K562 (cell line): ENCODE measurements around the gene ZMYM2. TPM values are rescaled to one million over a fixed set of nuclear protein-coding genes. Genes with fewer than 3 reads are reported as not detected.
A peak's percentile ranks its signal among the peaks of the same experiment; 100 is the strongest.

Source experiments
- CBFB ChIP-seq: sonication (generic); formaldehyde crosslinking; IDR thresholded peaks from 2 replicates; pipeline ENCODE4 v1.4.0; 2020; ENCODE audit warnings: mild to moderate bottlenecking, missing genetic modification reagents
- CEBPG ChIP-seq, 3 experiments: fragments of 200-800 bp in 1 of 3; sonication (Bioruptor generic) in 1 of 3; sonication (generic) in 1 of 3; formaldehyde crosslinking in 1 of 3; IDR thresholded peaks in 2 of 3; conservative IDR thresholded peaks in 1 of 3; 2 replicates each; pipeline versions ENCODE4 v1.6.1 to v1.8.0; 2016 to 2022; ENCODE audit warnings: missing compliant biosample characterization in 2 of 3, missing genetic modification characterization in 2 of 3, mild to moderate bottlenecking in 1 of 3, missing genetic modification reagents in 1 of 3
- HMG20A ChIP-seq: fragments of 450-650 bp; formaldehyde crosslinking; conservative IDR thresholded peaks from 2 replicates; pipeline ENCODE4 v1.4.0; 2020; ENCODE audit warnings: mild to moderate bottlenecking, mixed read lengths
- NEUROD1 ChIP-seq: fragments of 150-350 bp; IDR thresholded peaks from 2 replicates; pipeline ENCODE4 v1.6.1; 2014; ENCODE audit warnings: borderline replicate concordance, low read length, low read depth; ENCODE audit not compliant: partially characterized antibody
- PTTG1 ChIP-seq: fragments of 450-650 bp; IDR thresholded peaks from 2 replicates; pipeline ENCODE4 v1.6.1; 2016; ENCODE audit warnings: low read depth, mild to moderate bottlenecking, missing genetic modification characterization, missing compliant biosample characterization
- RFX5 ChIP-seq: IDR thresholded peaks from 2 replicates; pipeline ENCODE4 v1.6.1; 2011; ENCODE audit warnings: low read depth, mild to moderate bottlenecking, improper control_type of control experiment, low read length
- TCF7 ChIP-seq: sonication (generic); IDR thresholded peaks from 2 replicates; pipeline ENCODE4 v1.6.1; 2016; ENCODE audit warnings: antibody characterized with exemption, borderline replicate concordance
- ZC3H4 ChIP-seq: sonication (generic); formaldehyde crosslinking; IDR thresholded peaks from 2 replicates; pipeline ENCODE4 v1.9.0; 2021; ENCODE audit warnings: missing genetic modification reagents, borderline replicate concordance
- ZNF75A ChIP-seq: fragments of 450-650 bp; formaldehyde crosslinking; IDR thresholded peaks from 2 replicates; pipeline ENCODE4 v1.4.0; 2020; ENCODE audit warnings: mild to moderate bottlenecking
- polyA plus RNA-seq, 8 experiments: library from polyadenylated mRNA; depleted of rRNA in 4 of 8; stranded (reverse) in 5 of 8; unstranded in 3 of 8; fragments of >200 nt; fragmentation: Nextera tagmentation in 2 of 8; fragmentation: Illumina TruSeq in 1 of 8; extraction: Ambion mirVana in 2 of 8; extraction: Trizol in 1 of 8; gene quantifications; 2 replicates each; pipeline versions ENCODE4 v1.2.1 to v1.2.3, GENCODE V29; 2011 to 2014; ENCODE audit warnings: inconsistent platforms in 1 of 8, missing spikeins in 1 of 8
- total RNA-seq, 7 experiments: library from RNA; depleted of rRNA in 6 of 7; stranded (reverse); fragments of >200 nt in 6 of 7; fragmentation: Illumina TruSeq in 2 of 7; extraction: Trizol in 2 of 7; gene quantifications; 2 replicates each; pipeline versions ENCODE4 v1.2.1 to v1.2.3, GENCODE V29; 2011 to 2021; ENCODE audit warnings: low replicate concordance in 1 of 7
- TF ChIP-seq, protein P1 (sequence below): sonication (generic); formaldehyde crosslinking; IDR thresholded peaks from 2 replicates; pipeline ENCODE4 v1.8.0; 2023; ENCODE audit warnings: mild to moderate bottlenecking, missing genetic modification reagents
- TF ChIP-seq, protein P2 (sequence below), 2 experiments: fragments of 250-450 bp in 1 of 2; fragments of 450-650 bp in 1 of 2; sonication (Bioruptor Pico) in 1 of 2; IDR thresholded peaks; 2 replicates each; pipeline versions ENCODE4 v1.6.1 to v1.8.0; 2016 to 2021; ENCODE audit warnings: mild to moderate bottlenecking in 2 of 2, moderate library complexity in 2 of 2, missing compliant biosample characterization in 1 of 2, missing genetic modification characterization in 1 of 2
- TF ChIP-seq, protein P3 (sequence below): conservative IDR thresholded peaks from 2 replicates; pipeline ENCODE4 v1.6.1; 2011; ENCODE audit warnings: low read depth, mild to moderate bottlenecking, low read length; ENCODE audit not compliant: control insufficient read depth
- TF ChIP-seq, protein P4 (sequence below): fragments of 250-450 bp; sonication (Bioruptor Pico); IDR thresholded peaks from 2 replicates; pipeline ENCODE4 v1.8.0; 2022; ENCODE audit warnings: moderate library complexity, mild to moderate bottlenecking, inconsistent platforms
- TF ChIP-seq, protein P5 (sequence below): fragments of 250-450 bp; sonication (Bioruptor Pico); IDR thresholded peaks from 2 replicates; pipeline ENCODE4 v1.5.0; 2021

Gene ZMYM2
- total and polyA plus RNA-seq, 9 of the 15 experiments (the other 6 are each of a cell fraction or from before 2014, with no cell fraction given) = 5.0 to 48.8 (median 26.8) TPM

DNA sequence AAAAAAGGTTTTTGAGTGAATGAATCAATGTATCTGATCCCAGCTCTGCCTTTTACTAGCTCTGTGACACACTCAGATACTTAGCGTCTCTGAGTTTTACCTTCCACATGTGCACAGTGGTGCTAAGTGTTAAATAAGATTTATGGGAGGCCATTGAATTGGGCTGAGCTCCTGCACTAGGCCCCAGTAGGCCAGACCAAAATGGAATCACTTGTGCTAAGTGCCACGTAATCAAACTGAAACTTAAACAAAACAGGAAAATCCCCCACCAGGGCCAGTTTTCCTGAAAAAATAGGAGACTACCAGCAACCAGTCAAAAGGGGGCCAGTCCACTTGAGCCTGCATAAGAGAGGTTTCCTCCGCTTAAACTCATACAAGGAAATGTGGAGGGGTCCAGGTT is 161.4 kb downstream of the ZMYM2 start (continued):
- TF ChIP-seq, protein P1, sequence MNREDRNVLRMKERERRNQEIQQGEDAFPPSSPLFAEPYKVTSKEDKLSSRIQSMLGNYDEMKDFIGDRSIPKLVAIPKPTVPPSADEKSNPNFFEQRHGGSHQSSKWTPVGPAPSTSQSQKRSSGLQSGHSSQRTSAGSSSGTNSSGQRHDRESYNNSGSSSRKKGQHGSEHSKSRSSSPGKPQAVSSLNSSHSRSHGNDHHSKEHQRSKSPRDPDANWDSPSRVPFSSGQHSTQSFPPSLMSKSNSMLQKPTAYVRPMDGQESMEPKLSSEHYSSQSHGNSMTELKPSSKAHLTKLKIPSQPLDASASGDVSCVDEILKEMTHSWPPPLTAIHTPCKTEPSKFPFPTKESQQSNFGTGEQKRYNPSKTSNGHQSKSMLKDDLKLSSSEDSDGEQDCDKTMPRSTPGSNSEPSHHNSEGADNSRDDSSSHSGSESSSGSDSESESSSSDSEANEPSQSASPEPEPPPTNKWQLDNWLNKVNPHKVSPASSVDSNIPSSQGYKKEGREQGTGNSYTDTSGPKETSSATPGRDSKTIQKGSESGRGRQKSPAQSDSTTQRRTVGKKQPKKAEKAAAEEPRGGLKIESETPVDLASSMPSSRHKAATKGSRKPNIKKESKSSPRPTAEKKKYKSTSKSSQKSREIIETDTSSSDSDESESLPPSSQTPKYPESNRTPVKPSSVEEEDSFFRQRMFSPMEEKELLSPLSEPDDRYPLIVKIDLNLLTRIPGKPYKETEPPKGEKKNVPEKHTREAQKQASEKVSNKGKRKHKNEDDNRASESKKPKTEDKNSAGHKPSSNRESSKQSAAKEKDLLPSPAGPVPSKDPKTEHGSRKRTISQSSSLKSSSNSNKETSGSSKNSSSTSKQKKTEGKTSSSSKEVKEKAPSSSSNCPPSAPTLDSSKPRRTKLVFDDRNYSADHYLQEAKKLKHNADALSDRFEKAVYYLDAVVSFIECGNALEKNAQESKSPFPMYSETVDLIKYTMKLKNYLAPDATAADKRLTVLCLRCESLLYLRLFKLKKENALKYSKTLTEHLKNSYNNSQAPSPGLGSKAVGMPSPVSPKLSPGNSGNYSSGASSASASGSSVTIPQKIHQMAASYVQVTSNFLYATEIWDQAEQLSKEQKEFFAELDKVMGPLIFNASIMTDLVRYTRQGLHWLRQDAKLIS (CRISPR knock-in tag) = no peak
- TF ChIP-seq CEBPG (CRISPR knock-in tag; IDR thresholded peaks at IDR 0.05) (no peak), CEBPG (tag; conservative IDR thresholded peaks at IDR 0.05 in 1 of 2, IDR thresholded peaks at IDR 0.05 in 1 of 2) (no peak), HMG20A (no peak), CBFB (CRISPR knock-in tag) (no peak), ZNF75A (CRISPR knock-in tag) (no peak), RFX5 (no peak), PTTG1 (peak; percentile 83), TCF7 (no peak), ZC3H4 (CRISPR knock-in tag) (no peak), NEUROD1 (no peak)
- TF ChIP-seq, protein P2, sequence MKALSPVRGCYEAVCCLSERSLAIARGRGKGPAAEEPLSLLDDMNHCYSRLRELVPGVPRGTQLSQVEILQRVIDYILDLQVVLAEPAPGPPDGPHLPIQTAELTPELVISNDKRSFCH (CRISPR knock-in tag; IDR thresholded peaks at IDR 0.05) = no peak
- TF ChIP-seq, protein P2 (tag; IDR thresholded peaks at IDR 0.05) = peak; percentile 83
- TF ChIP-seq, protein P3, sequence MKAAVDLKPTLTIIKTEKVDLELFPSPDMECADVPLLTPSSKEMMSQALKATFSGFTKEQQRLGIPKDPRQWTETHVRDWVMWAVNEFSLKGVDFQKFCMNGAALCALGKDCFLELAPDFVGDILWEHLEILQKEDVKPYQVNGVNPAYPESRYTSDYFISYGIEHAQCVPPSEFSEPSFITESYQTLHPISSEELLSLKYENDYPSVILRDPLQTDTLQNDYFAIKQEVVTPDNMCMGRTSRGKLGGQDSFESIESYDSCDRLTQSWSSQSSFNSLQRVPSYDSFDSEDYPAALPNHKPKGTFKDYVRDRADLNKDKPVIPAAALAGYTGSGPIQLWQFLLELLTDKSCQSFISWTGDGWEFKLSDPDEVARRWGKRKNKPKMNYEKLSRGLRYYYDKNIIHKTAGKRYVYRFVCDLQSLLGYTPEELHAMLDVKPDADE = no peak
- TF ChIP-seq, protein P4, sequence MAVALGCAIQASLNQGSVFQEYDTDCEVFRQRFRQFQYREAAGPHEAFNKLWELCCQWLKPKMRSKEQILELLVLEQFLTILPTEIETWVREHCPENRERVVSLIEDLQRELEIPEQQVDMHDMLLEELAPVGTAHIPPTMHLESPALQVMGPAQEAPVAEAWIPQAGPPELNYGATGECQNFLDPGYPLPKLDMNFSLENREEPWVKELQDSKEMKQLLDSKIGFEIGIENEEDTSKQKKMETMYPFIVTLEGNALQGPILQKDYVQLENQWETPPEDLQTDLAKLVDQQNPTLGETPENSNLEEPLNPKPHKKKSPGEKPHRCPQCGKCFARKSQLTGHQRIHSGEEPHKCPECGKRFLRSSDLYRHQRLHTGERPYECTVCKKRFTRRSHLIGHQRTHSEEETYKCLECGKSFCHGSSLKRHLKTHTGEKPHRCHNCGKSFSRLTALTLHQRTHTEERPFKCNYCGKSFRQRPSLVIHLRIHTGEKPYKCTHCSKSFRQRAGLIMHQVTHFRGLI (CRISPR knock-in tag) = peak; percentile 51; the same call in 1 of the 2 replicates
- TF ChIP-seq, protein P5, sequence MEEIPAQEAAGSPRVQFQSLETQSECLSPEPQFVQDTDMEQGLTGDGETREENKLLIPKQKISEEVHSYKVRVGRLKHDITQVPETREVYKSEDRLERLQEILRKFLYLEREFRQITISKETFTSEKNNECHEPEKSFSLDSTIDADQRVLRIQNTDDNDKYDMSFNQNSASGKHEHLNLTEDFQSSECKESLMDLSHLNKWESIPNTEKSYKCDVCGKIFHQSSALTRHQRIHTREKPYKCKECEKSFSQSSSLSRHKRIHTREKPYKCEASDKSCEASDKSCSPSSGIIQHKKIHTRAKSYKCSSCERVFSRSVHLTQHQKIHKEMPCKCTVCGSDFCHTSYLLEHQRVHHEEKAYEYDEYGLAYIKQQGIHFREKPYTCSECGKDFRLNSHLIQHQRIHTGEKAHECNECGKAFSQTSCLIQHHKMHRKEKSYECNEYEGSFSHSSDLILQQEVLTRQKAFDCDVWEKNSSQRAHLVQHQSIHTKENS (CRISPR knock-in tag) = no peak
